Retinal pigment epithelial cell (primary cell): Measurements from ENCODE around the gene EMC9.
"Not testable (repeated sequence)": the region's sequence is repeated elsewhere in the genome, so short reads cannot be mapped to it uniquely, and the experiment has no call there.

Source experiments
- DNase-seq: peaks from one replicate; pipeline ENCODE4 v3.0.0-alpha.2; 2010; ENCODE audit warnings: low read depth
- H3K4me3 ChIP-seq: 2 replicates; pipeline ENCODE4 v1.5.1; 2011; ENCODE audit warnings: mild to moderate bottlenecking, low read length, control low read depth, moderate library complexity
- TF ChIP-seq, protein P1 (sequence below): conservative IDR thresholded peaks from 2 replicates; pipeline ENCODE4 v1.5.1; 2011; ENCODE audit warnings: low read depth, low read length, control low read depth, inconsistent platforms

Gene EMC9

DNA sequence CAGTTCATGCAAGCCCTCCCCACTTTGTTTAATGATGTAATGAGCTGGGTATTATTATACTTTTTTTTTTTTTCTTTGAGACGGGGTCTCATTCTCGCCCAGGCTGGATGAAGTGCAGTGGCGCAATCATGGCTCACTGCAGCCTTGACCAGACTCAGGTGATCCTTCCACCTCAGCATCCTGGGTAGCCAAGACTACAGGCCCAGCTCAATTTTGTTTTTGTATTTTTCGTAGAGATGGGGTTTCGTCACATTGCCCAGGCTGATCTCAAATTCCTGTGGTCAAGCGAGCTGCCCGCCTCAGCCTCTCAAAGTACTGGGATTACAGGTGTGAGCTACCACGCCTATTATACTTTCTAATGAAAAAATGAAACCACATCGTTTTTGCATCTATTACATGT lies 31.3 kb downstream of the EMC9 start:
- H3K4me3 ChIP-seq, result no peak overlapping the region
- TF ChIP-seq, protein P1, sequence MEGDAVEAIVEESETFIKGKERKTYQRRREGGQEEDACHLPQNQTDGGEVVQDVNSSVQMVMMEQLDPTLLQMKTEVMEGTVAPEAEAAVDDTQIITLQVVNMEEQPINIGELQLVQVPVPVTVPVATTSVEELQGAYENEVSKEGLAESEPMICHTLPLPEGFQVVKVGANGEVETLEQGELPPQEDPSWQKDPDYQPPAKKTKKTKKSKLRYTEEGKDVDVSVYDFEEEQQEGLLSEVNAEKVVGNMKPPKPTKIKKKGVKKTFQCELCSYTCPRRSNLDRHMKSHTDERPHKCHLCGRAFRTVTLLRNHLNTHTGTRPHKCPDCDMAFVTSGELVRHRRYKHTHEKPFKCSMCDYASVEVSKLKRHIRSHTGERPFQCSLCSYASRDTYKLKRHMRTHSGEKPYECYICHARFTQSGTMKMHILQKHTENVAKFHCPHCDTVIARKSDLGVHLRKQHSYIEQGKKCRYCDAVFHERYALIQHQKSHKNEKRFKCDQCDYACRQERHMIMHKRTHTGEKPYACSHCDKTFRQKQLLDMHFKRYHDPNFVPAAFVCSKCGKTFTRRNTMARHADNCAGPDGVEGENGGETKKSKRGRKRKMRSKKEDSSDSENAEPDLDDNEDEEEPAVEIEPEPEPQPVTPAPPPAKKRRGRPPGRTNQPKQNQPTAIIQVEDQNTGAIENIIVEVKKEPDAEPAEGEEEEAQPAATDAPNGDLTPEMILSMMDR, result no peak
- DNase-seq, result no peak

DNA sequence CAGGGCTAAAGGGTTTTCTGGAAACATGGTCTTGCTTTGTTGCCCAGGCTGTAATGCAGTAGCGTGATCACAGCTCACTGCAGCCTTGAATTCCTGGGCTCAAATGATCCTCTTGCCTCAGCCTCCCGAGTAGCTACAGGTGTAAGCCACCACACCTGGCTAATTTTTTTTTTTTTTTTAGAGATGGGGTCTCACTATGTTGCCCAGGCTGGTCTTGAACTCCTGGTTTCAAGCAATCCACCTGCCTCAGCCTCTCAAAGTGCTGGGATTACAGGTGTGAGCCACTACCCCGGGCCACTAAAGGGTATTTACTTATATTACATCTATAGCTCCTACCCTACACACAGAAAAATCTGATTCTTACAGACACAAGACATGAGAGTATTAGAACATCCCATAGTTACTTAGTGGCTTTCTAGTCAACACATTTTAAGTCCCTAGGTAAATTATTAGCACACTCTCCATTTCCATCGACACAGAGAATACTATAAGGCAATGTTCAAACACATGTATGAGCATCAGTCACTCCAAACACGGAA lies 33.0 kb downstream of the EMC9 start:
- TF ChIP-seq, protein P1, result no peak
- no peak overlapping the region for H3K4me3 ChIP-seq
- no peak for DNase-seq

DNA sequence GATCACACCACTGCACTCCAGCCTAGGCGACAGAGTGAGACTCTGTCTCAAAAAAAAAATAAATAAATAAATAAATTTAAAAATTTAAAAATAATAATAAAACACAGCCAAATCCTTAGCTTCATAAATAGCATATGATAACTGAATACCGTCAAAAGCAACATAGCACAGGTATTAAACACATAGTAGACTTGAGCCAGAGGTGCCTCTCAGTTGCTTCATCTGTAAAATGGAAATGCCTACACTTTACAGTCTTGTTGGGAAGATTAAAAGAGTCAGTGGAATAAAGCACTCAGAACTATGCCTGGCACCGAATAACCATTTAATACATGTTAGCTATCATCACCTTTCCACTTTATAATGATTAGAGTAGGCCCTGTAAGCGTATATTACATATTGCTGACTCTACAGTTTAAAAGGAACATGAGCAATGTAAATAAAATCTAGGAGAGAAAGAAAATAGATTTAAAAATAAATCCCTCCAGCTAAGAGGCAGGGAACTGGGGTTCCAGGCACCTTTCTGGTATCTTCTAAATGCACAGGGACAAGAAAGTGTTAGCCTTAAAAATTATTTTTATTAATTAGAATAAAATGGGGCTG lies 34.6 kb downstream of the EMC9 start:
- TF ChIP-seq, protein P1, result no peak
- no peak overlapping the region for H3K4me3 ChIP-seq
- no peak for DNase-seq

GRCh38 chr14:24105609-24106239 lies 35.7 kb downstream of the EMC9 start:
- not testable (repeated sequence) for H3K4me3 ChIP-seq, DNase-seq

DNA sequence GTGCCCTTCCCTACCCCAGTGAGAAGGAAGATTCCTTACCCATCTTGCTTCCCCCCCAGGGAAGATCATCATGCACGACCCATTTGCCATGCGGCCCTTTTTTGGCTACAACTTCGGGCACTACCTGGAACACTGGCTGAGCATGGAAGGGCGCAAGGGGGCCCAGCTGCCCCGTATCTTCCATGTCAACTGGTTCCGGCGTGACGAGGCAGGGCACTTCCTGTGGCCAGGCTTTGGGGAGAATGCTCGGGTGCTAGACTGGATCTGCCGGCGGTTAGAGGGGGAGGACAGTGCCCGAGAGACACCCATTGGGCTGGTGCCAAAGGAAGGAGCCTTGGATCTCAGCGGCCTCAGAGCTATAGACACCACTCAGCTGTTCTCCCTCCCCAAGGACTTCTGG lies 37.9 kb downstream of the EMC9 start:
- no peak for DNase-seq
- TF ChIP-seq, protein P1, result no peak
- H3K4me3 ChIP-seq, result no peak overlapping the region

GRCh38 chr14:24102357-24103048 lies 38.9 kb downstream of the EMC9 start:
- TF ChIP-seq, protein P1, result no peak
- DNase-seq, result no peak
- H3K4me3 ChIP-seq, result no peak overlapping the region

- TF ChIP-seq, protein P1, result no peak
- H3K4me3 ChIP-seq, result no peak overlapping the region
- no peak for DNase-seq
Measured at GRCh38 chr14:24100982-24101494, 40.4 kb downstream of the EMC9 start.
